Panc1 (cell line): Measurements from ENCODE around the gene NEK5.

Experiments used
- POLR2AphosphoS5 ChIP-seq: IDR thresholded peaks from 2 replicates; pipeline ENCODE4 v1.6.1; 2012; ENCODE audit warnings: mild to moderate bottlenecking, low read depth, low read length, moderate library complexity
- REST ChIP-seq, 2 experiments: IDR thresholded peaks; 2 replicates each; pipeline ENCODE4 v1.6.1; 2011 to 2012; ENCODE audit warnings: low read depth in 2 of 2, control low read depth in 1 of 2, low read length in 1 of 2, mild to moderate bottlenecking in 1 of 2, moderate library complexity in 1 of 2; ENCODE audit not compliant: insufficient read depth in 1 of 2
- SIN3A ChIP-seq: IDR thresholded peaks from 2 replicates; pipeline ENCODE4 v1.6.1; 2012; ENCODE audit warnings: low read depth, mild to moderate bottlenecking, low read length, moderate library complexity, borderline replicate concordance; ENCODE audit not compliant: insufficient read depth
- TCF7L2 ChIP-seq: IDR thresholded peaks from 2 replicates; pipeline ENCODE4 v1.6.1; 2011; ENCODE audit warnings: mild to moderate bottlenecking, low read depth, low read length, inconsistent platforms
- TF ChIP-seq, protein P1 (sequence below): fragments of 450-650 bp; IDR thresholded peaks from 2 replicates; pipeline ENCODE4 v1.5.1; 2017; ENCODE audit warnings: mild to moderate bottlenecking

DNA sequence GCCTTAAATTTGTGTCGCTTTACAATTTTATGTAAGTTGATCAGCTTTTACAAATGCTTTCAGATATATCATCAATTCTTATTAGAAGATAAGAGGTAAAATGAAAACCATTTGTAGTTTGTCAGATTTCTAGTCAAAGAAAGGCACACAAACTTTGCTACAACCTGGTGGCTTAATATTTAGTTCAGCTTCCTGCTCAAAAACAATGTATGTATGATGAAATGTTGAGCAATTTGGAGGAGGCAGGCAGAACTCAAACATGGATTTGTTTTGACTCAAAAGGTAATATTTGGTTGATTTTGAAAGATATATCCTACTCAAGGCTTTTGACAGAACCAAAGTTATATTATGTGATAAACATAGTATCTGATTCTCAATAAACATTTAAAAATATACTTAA is 24.2 kb downstream of the NEK5 start:
- TF ChIP-seq, protein P1, sequence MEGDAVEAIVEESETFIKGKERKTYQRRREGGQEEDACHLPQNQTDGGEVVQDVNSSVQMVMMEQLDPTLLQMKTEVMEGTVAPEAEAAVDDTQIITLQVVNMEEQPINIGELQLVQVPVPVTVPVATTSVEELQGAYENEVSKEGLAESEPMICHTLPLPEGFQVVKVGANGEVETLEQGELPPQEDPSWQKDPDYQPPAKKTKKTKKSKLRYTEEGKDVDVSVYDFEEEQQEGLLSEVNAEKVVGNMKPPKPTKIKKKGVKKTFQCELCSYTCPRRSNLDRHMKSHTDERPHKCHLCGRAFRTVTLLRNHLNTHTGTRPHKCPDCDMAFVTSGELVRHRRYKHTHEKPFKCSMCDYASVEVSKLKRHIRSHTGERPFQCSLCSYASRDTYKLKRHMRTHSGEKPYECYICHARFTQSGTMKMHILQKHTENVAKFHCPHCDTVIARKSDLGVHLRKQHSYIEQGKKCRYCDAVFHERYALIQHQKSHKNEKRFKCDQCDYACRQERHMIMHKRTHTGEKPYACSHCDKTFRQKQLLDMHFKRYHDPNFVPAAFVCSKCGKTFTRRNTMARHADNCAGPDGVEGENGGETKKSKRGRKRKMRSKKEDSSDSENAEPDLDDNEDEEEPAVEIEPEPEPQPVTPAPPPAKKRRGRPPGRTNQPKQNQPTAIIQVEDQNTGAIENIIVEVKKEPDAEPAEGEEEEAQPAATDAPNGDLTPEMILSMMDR = no peak
- no peak for TF ChIP-seq REST (IDR thresholded peaks at IDR 0.05; ENCODE audit: insufficient read depth in 1 of 2, low read depth in 2 of 2, low read length in 1 of 2)
- no peak for TF ChIP-seq SIN3A
- TF ChIP-seq POLR2AphosphoS5 = no peak
- TF ChIP-seq TCF7L2 = no peak
